Activated CD8-positive, alpha-beta memory T cell treated with anti-CD3 and anti-CD28 coated beads, Interleukin-2, amount 50 U/mL, for 4 hours (primary cell): Measurements from ENCODE around the gene CTSE.

Experiments
- DNase-seq: peaks from one replicate; pipeline ENCODE4 v3.0.0-alpha.2; 2020

The CTSE gene

GRCh38 chr1:205989786-205990185, 33.9 kb downstream of the CTSE start:
- DNase-seq, result no peak

GRCh38 chr1:205988585-205988995, 35.1 kb downstream of the CTSE start:
- DNase-seq, result no peak

GRCh38 chr1:205986861-205987260, 36.8 kb downstream of the CTSE start:
- DNase-seq, result no peak

GRCh38 chr1:205986292-205986691, 37.4 kb downstream of the CTSE start:
- DNase-seq, result no peak

GRCh38 chr1:205985330-205986005, 38.2 kb downstream of the CTSE start:
- no peak for DNase-seq

GRCh38 chr1:205983925-205984725, 39.6 kb downstream of the CTSE start:
- no peak for DNase-seq

GRCh38 chr1:205981257-205981656, 42.4 kb downstream of the CTSE start:
- DNase-seq, result no peak

GRCh38 chr1:205980237-205980870, 43.3 kb downstream of the CTSE start:
- DNase-seq, result no peak

GRCh38 chr1:205979301-205979700, 44.4 kb downstream of the CTSE start:
- DNase-seq, result no peak

GRCh38 chr1:205978676-205979075, 45.0 kb downstream of the CTSE start:
- DNase-seq, result no peak

- DNase-seq, result peak; percentile 76
These were observed 46.2 kb downstream of the CTSE start for GRCh38 chr1:205977402-205978014.

- no peak for DNase-seq
These were observed 46.8 kb downstream of the CTSE start for GRCh38 chr1:205976708-205977401.

- no peak for DNase-seq
These were observed 47.7 kb downstream of the CTSE start for GRCh38 chr1:205976036-205976435.

GRCh38 chr1:205975387-205975998, 48.2 kb downstream of the CTSE start:
- no peak for DNase-seq

GRCh38 chr1:205974712-205975111, 49.0 kb downstream of the CTSE start:
- DNase-seq, result no peak

- DNase-seq, result no peak
These were observed 50.1 kb downstream of the CTSE start for GRCh38 chr1:205973377-205974232.

- no peak for DNase-seq
These were observed 51.1 kb downstream of the CTSE start for GRCh38 chr1:205972491-205973168.

- no peak for DNase-seq
These were observed 51.6 kb downstream of the CTSE start for GRCh38 chr1:205972081-205972480.

GRCh38 chr1:205971082-205971481, 52.6 kb downstream of the CTSE start:
- no peak for DNase-seq

GRCh38 chr1:205970486-205970885, 53.2 kb downstream of the CTSE start:
- no peak for DNase-seq

- DNase-seq, result no peak
These were observed 54.5 kb downstream of the CTSE start for GRCh38 chr1:205969229-205969628.
